ENCODE measurements around the gene INTU.

DNA sequence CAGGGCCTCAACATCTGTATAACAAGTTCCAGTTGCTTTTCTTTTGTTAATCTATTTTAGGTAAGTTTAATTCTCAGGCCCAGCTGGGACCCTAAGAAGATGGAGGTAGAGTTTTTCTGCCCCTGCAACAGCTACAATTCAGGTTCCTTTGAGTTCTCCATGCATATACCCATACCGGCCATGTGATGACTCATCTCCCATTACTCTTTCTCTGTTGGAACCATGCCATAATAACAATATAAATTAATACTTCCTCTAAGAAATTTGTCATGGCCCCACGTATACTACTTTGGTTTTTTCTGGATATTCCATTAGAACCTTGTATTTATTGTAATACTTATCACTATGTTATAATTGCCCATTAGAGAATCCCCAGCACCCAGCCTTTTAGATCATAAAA, 1.3 kb upstream of the INTU start:
- TF ChIP-seq, protein P1, sequence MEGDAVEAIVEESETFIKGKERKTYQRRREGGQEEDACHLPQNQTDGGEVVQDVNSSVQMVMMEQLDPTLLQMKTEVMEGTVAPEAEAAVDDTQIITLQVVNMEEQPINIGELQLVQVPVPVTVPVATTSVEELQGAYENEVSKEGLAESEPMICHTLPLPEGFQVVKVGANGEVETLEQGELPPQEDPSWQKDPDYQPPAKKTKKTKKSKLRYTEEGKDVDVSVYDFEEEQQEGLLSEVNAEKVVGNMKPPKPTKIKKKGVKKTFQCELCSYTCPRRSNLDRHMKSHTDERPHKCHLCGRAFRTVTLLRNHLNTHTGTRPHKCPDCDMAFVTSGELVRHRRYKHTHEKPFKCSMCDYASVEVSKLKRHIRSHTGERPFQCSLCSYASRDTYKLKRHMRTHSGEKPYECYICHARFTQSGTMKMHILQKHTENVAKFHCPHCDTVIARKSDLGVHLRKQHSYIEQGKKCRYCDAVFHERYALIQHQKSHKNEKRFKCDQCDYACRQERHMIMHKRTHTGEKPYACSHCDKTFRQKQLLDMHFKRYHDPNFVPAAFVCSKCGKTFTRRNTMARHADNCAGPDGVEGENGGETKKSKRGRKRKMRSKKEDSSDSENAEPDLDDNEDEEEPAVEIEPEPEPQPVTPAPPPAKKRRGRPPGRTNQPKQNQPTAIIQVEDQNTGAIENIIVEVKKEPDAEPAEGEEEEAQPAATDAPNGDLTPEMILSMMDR (IDR thresholded peaks at IDR 0.05) = no peak
- TF ChIP-seq POLR2A (IDR thresholded peaks at IDR 0.05) (no peak), POLR2AphosphoS5 (IDR thresholded peaks at IDR 0.05) (no peak), EP300 (IDR thresholded peaks at IDR 0.05) (no peak)
